ENCODE measurements around the gene SHROOM2. TPM values are rescaled to one million over a fixed set of nuclear protein-coding genes. Genes with fewer than 3 reads are reported as not detected.
A peak's percentile ranks its signal among the peaks of the same experiment; 100 is the strongest.

The SHROOM2 gene
- total and polyA plus RNA-seq, 2 of the 4 experiments (the other 2 are of a cell fraction): 8.1 to 14.2 TPM

GRCh38 chrX:9905721-9906120 is 119.5 kb downstream of the SHROOM2 start:
- Histone ChIP-seq H3K27ac (ENCODE audit: insufficient read depth, low read length) (peak overlapping the region; percentile 82), H4K20me1 (ENCODE audit: insufficient read depth, low read length) (no peaks in the 10 kb centered on the region), H3K9ac (ENCODE audit: low read depth, low read length) (peak overlapping the region; percentile 46; the same call in 1 of the 2 replicates), H3K9me1 (ENCODE audit: insufficient read depth, low read length) (peaks cover 3% of the 10 kb centered on the region; the same call in 1 of the 2 replicates), H4K8ac (ENCODE audit: low read depth in 2 of 2, low read length in 2 of 2) (peak overlapping the region; percentile 66 to 96), H2AFZ (replicated peaks; ENCODE audit: low read length, poor library complexity) (no peak overlapping the region), H3K79me1 (ENCODE audit: low read depth in 1 of 2, low read length in 2 of 2) (peaks cover 8 to 42% of the 10 kb centered on the region in 2 experiments), H3K4ac (ENCODE audit: low read depth, low read length) (peak overlapping the region; percentile 97), H2AK5ac (ENCODE audit: low read depth, low read length) (peak overlapping the region; percentile 98), H3K23ac (ENCODE audit: low read depth, low read length) (peak overlapping the region; percentile 81), H3K27me3 (ENCODE audit: control insufficient read depth, insufficient read depth, low read length) (no peaks in the 10 kb centered on the region), H3K4me2 (ENCODE audit: low read depth, low read length) (0 out of 2 replicates have a peak overlapping the region, but pooled peaks have one; percentile 22), H3K9me3 (ENCODE audit: control insufficient read depth, insufficient read depth, low read length) (no peaks in the 10 kb centered on the region), H3K18ac (ENCODE audit: low read depth, low read length) (peak overlapping the region; percentile 95), H3K14ac (replicated peaks; ENCODE audit: low read depth, low read length) (peak overlapping the region; percentile 86), H2BK120ac (ENCODE audit: low read depth, low read length) (peak overlapping the region; percentile 96), H2BK5ac (ENCODE audit: low read depth, low read length, poor library complexity, severe bottlenecking) (peak overlapping the region; percentile 89), H3K4me1 (ENCODE audit: control insufficient read depth, insufficient read depth, low read length) (peaks cover 27% of the 10 kb centered on the region), H2BK15ac (ENCODE audit: low read depth, low read length) (peak overlapping the region; percentile 95; the same call in 2 of the 3 replicates), H4K5ac (ENCODE audit: low read depth, low read length) (peak overlapping the region; percentile 69; the same call in 1 of the 2 replicates), H2AK9ac (replicated peaks; ENCODE audit: low read depth, low read length, poor library complexity) (peak overlapping the region; percentile 52), H2BK20ac (ENCODE audit: low read depth, low read length) (peak overlapping the region; percentile 96), H3K36me3 (ENCODE audit: control insufficient read depth, insufficient read depth, low read length) (no peaks in the 10 kb centered on the region), H3K56ac (ENCODE audit: extremely low read depth, insufficient read depth, low read length) (peak overlapping the region; percentile 32; the same call in 1 of the 2 replicates), H4K91ac (ENCODE audit: insufficient read depth, low read depth, low read length) (peak overlapping the region; percentile 91), H3K4me3 (ENCODE audit: insufficient read depth, low read depth, low read length) (no peak overlapping the region)
- no peak for TF ChIP-seq SMC3 (IDR thresholded peaks at IDR 0.05; ENCODE audit: low read depth, low read length)
- no peak for TF ChIP-seq FOS (IDR thresholded peaks at IDR 0.05; ENCODE audit: low read depth, low read length)
- no peak for TF ChIP-seq POLR2A (IDR thresholded peaks at IDR 0.05; ENCODE audit: low read depth, low read length)
- no peak for TF ChIP-seq RFX5 (IDR thresholded peaks at IDR 0.05; ENCODE audit: low read depth, low read length)
- no peak for TF ChIP-seq MAZ (IDR thresholded peaks at IDR 0.05; ENCODE audit: borderline replicate concordance, low read depth, low read length)
- TF ChIP-seq RCOR1 (IDR thresholded peaks at IDR 0.05; ENCODE audit: insufficient replicate concordance, low read length): no peak
- TF ChIP-seq CEBPB (IDR thresholded peaks at IDR 0.05; ENCODE audit: low read depth, low read length): no peak
- no peak for TF ChIP-seq CHD1 (IDR thresholded peaks at IDR 0.05; ENCODE audit: low read depth, low read length)
- TF ChIP-seq BHLHE40 (IDR thresholded peaks at IDR 0.05; ENCODE audit: low read depth, low read length): no peak
- no TSS peak for BruUV-seq (replicated peaks)
- DNase-seq (no peak), ATAC-seq (ENCODE audit: low read depth) (no peak)
- POLR2A ChIA-PET (ENCODE audit: unreplicated experiment): interaction anchor here (0.6 kb wide), 1 partner anchor 953 kb away, joined by 3 read pairs; no protein-coding TSS in a partner anchor
- intact Hi-C loops (cut with micrococcal nuclease): no loop called here
- WGBS, 2 experiments (ENCODE audit: extremely low coverage in 2 of 2, insufficient read length in 1 of 2): 100% methylated on average over 1 of the region's 5 CpGs; no CpG with 5 or more reads in 1 of the 2 experiments
- CTCF ChIA-PET: no interaction called here
- in situ Hi-C loops (cut with MboI; ENCODE audit: low sequenced_read_pairs): no loop called here
- dilution Hi-C loops (cut with HindIII; ENCODE audit: low sequenced_read_pairs, unreplicated experiment): no loop called here
